Measurements from ENCODE around the gene NPVF. TPM values are rescaled to one million over a fixed set of nuclear protein-coding genes. Genes with fewer than 3 reads are reported as not detected.

NPVF gene, protein sequence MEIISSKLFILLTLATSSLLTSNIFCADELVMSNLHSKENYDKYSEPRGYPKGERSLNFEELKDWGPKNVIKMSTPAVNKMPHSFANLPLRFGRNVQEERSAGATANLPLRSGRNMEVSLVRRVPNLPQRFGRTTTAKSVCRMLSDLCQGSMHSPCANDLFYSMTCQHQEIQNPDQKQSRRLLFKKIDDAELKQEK
- polyA plus RNA-seq (ENCODE audit: insufficient read length in 3 of 3): not detected
- long read RNA-seq, donor 1: 0 reads
- long read RNA-seq, donor 2: 0 reads
- long read RNA-seq, donor 3: 0 reads
- long read RNA-seq, donor 4: 0 reads
- long read RNA-seq, donor 5: 0 reads
- long read RNA-seq, donor 6: 0 reads
- long read RNA-seq, donor 7: 0 reads
- long read RNA-seq, donor 8: 0 reads
- long read RNA-seq, donor 9: 0 reads
- long read RNA-seq, donor 10: 0 reads
- long read RNA-seq, donor 11, partial matches to known transcripts: 0 of 1 reads
- long read RNA-seq, donor 11, other reads (novel, unspliced or antisense): 0 of 1 reads
- long read RNA-seq, donor 12: 0 reads
- long read RNA-seq, donor 13: 0 reads
- long read RNA-seq, donor 14: 0 reads
- long read RNA-seq, donor 15: 0 reads
- long read RNA-seq, donor 16: 0 reads

GRCh38 chr7:25228386-25228785 lies at the start of gene NPVF:
TSS of gene NPVF (minus strand) at chr7:25228486. CDS start at chr7:25228439, 47 bp downstream.
- DNase-seq: no peak

DNA sequence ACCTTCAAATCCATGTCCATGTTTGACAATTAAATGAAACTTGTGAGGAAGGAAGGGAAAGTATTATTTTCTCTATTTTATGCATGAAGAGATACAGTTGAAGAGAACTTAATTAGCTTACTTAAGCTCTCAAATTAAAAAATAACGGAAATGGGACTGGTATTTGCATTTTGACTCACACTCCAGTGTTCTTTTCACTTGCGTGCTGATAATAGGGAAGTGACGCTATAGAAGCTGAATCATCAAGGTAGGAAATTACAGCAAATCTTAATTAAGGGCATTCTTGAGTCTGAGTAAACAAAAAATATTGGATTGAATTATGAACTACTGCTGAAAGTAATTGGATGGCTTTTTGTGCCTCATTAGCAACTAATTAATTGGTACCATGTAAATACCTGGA lies 44.0 kb upstream of the NPVF start:
- DNase-seq: no peak

GRCh38 chr7:25263337-25263736 lies 35.1 kb upstream of the NPVF start:
- no peak for DNase-seq

DNA sequence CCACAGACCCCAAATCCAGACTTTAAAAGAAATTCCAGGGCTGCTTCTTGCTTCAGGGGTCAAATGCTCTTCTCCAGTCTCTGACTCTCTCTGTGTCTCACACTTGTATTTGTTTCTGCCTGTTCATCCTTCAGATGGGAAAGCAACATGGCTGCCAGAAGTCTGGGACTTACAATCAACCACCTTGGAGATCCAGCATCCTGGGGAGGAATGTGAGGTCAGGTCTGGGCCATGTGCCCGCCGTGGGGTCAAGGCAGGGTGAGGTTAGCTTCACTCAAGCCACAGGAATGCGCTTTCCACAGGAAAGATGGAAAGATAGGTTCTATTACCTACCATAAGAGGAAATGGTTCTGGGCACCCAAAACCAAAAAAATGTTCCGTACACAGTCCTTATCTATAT lies 34.3 kb upstream of the NPVF start:
- no peak for DNase-seq

DNA sequence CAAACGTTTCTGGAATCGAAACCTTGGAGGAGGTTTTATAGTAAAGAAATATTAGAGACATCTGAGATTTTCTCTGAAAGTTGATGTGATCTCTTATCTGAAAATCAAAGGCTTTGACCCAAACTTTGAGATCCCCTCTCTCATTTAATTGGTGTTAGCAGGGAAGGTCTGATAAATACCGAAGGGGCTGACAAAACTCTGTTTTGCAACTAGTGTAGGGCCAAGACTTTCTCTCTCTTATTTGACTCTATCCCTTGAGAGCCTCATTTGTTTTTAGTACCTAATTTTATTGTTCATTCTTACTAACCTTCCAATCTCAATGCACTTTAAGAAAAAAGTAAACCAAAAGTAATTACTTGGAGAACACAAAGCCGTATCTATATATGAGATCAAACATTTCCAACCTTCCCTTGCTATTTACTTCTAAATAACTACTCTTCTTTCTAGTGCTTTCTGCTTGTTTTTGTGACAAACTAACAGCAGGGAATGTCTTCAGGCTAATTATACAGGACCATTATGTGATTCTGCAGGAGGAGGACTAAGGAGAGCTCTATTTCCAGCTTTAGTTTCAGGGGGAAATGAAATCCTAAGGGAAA lies 33.4 kb upstream of the NPVF start:
- no peak for DNase-seq

DNA sequence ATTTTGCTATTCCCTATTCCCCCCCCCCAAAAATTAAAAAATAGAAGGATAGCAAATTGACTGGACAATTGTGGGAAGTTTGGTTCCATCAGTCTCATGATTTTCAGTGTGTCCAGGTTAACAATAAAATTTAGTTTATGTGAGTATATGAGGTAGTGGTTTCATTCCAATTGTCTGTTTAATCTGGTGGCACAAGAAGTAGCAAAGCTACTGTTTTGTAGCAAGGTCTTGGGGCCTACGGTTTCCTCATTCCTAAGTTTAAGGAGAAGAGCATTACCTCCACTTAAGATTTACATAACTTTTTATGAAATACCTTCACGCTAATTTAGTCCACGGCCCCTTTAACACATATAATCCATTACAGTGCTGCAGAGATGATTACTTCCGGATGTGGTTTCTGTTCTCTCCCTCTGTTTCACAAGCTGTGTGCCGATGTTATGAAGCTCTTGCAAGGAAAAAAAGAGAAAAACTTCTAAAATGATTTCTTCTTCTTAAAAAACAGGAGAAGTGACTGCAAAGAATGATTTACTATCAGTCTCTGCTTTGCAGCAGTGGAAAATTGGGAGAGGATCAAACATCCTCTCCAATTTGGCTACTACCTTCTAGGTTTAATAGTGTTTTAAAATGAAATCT lies 32.7 kb upstream of the NPVF start:
- DNase-seq: no peak

GRCh38 chr7:25259487-25260243 lies 31.4 kb upstream of the NPVF start:
- peak; percentile 82 for DNase-seq

DNA sequence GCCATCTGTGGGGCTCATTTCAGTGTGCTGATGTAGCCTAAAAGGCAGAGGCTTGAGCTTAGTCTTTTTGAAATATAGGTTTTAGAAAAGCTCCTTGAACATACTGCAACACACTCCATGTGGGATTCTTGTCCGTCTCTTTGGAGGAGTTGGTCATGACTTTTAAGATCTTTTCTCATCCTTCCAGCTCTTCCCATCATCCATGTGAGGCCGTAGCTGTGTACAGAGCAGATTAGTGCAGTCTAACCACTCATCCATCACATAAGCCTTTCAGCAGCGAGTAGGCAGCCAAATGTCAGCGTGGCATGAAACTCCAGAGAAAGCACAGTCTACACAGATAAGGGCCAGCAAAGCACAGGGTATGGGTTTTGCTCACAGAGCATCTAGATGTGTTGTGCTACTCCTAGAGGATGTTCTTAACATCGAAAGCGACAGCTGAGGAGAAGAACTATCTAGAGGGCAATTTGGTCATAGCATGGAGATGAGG lies 28.1 kb upstream of the NPVF start:
- DNase-seq: no peak

DNA sequence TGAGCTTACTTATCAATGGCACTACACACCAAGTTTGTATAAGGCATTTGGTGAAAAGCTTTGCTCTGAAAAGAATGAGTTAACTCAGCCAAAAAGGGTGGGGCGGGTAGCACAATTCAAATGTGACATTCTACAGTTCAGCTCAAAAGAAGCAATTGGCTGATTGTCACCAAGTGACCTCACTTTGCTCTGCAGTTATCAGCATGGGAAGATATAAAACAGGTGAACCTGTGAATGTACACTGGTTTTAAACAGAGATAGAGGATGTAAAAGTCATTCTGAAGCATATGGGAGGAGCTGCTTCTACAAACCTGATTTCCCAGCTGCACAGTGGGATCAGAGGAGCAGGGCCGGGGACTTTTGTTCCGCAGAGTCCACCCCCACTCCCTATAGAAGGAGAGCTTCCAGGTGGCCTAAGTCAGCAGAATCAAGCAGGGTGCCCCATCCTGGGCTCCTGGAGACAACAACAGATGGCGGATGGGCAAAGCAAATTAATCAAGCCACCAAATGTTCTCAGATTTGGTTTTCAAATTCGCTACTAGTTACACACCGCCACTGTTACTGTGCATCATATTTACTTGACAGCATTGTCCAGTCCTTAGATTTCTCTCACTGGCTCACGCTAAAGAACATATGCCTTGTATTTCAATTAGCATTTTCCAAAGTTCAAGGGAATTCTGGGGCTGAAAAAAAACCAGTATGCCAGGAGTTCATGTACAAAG lies 27.5 kb upstream of the NPVF start:
- no peak for DNase-seq

DNA sequence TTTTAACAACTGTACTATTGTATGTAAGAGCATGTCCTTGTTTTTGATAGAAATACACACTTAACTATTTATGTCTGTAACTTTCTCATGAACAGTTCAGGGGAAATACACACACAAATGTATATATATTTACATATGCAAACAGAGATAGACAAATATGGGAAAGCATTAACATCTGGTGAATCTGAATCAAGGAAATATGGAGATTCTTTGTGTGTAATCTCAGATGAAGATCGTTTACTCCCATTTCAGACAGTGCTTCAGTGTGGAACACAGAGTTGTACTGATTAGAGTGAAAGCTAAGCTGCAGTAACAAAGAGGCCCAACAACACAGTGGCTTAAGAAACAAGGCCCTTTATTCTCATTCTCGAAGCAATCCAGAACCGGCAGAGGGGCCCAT lies 26.3 kb upstream of the NPVF start:
- no peak for DNase-seq

- DNase-seq: no peak
These were observed 25.4 kb upstream of the NPVF start for GRCh38 chr7:25253714-25254113.

GRCh38 chr7:25250386-25250785 lies 22.1 kb upstream of the NPVF start:
- DNase-seq: no peak

GRCh38 chr7:25249772-25250171 lies 21.5 kb upstream of the NPVF start:
- DNase-seq: no peak

DNA sequence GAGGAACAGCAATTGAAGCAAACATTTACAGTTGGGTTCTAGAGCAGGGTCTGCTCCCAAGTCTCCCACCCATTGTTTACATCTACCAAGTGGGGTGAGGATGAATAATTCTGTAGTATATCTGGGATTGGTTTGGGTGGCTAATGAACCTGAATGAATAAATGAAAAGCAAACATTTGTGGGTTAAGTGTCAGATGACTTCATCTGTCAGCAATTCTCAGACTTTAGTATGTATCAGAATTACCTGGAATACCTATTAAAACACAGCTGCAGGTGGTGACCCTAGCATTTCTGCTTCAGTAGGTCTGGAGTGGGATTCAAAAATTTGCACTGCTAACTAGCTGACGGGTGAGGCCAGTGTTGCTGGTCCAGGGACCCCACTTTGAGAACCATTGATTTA lies 18.0 kb upstream of the NPVF start:
- DNase-seq: no peak

- peak; percentile 52 for DNase-seq
These were observed 16.2 kb upstream of the NPVF start for GRCh38 chr7:25244254-25245033.

GRCh38 chr7:25242678-25243077 lies 14.4 kb upstream of the NPVF start:
- no peak for DNase-seq

GRCh38 chr7:25240896-25241295 lies 12.6 kb upstream of the NPVF start:
- DNase-seq: no peak

GRCh38 chr7:25240340-25240739 lies 12.1 kb upstream of the NPVF start:
- DNase-seq: no peak

- no peak for DNase-seq
These were observed 11.6 kb upstream of the NPVF start for GRCh38 chr7:25239888-25240287.

GRCh38 chr7:25238066-25238725 lies 9.9 kb upstream of the NPVF start:
- DNase-seq: no peak
